Stimulated activated CD8-positive, alpha-beta memory T cell treated with anti-CD3 and anti-CD28 coated beads, Interleukin-15, amount 100 ng/mL, for 1 hour (primary cell): Measurements from ENCODE around the gene RFX7.

ENCODE experiments used
- DNase-seq: peaks from one replicate; pipeline ENCODE4 v3.0.0-alpha.2; 2020; ENCODE audit warnings: low read depth

The RFX7 gene

GRCh38 chr15:56045068-56045748 is 198.5 kb downstream of the RFX7 start:
- no peak for DNase-seq

GRCh38 chr15:56042982-56043980 is 200.4 kb downstream of the RFX7 start:
- DNase-seq: no peak

- no peak for DNase-seq
Measured at GRCh38 chr15:56042498-56042897, 201.2 kb downstream of the RFX7 start.

DNA sequence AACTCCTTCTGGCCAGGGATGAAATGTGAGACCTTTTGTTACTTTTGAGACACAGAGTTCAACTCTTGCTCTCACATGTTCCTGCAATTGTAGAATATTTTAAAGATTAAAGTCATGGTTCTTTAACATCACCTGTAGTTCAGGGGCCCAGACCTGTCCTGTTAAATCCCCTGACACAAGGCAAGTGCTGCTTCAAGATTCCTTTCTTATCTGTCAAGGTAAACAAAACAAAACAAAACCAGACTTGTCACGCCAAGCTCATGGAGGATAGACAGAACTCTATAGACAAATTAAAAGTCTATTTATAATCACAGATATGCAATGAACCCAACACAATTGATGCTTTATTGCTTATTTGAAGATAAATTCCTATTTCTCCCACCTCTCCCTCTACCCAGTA is 201.6 kb downstream of the RFX7 start:
- DNase-seq: no peak

DNA sequence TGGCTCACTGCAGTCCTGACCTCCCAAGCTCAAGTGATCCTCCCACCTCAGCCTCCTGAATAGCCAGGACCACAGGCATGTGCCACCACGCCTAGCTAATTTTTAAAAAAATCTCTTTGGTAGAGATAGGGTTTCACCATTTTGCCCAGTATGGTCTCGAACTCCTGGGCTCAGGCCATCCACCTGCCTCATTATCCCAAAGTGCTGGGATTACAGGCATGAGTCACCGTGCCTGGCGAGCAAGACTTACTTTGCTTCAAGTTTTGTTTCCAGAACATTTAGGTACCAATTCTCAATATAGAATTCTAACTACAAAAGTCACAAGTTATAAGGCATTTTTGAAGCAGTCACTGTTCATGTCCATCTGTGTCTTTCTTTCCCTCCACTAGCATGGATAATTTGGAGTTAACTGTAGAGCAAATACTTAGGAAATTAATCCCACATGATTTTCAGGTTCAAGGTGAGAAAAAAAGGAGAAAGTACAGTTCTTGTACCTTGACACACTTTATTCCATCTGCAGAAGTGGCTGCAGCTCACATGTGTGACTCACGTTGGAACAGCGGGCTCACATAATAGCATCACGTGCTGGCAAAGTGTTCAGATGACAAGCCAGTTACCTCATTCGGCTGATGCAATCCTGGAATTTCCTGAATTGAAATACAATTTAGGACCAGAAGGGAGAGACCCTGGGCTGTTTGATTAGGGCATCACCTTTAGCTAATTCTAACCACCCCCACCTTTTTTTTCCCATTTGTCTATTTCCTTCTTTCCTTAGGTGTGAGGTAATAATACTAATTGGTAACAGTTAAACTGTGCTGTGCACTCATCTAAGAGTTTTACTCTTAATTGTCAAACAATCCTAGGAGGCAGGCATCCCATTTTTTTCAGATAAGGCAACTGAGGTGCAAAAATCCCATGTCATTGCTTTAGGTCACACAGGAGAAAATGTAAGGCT is 203.3 kb downstream of the RFX7 start:
- DNase-seq: no peak

DNA sequence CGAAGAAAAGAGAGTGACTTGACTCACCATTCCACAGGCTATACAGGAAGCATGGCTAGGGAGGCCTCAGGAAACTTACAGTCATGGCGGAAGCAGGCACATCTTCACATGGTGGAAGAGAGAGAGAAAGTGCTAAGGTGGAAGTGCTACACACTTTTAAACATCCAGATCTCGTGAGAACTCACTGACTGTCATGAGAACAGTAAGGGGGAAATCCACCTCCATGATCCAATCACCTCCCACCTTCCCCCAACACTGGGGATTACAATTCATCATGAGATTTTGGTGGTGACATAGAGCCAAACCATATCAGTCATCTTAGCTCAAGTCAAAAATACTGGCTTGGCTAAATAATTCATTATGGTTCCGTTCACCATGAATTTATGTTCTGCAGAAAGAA is 205.0 kb downstream of the RFX7 start:
- no peak for DNase-seq

DNA sequence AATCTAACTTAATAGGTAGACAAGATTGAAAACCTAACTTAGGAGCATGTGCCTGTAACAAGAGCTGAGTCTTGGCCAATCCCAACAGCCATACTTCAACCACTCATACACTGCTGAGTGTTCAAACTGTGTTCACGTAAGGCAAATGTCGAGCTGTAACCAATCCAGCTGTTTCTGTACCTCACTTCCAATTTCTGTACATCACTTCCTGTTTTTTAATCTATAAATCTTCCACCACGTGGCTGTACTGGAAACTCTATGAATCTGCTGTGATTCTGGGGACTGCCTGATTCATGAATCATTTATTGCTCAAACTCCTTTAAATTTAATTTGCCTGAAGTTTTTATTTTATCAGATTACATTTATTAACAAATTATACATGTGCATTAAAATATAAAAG is 205.7 kb downstream of the RFX7 start:
- DNase-seq: no peak
